GM18519 (cell line): ENCODE measurements around the gene SMAD6.

Source experiments
- ATAC-seq: cut with Tn5 transposase; IDR thresholded peaks from one replicate; pipeline ENCODE4 v1.9.1; 2021; ENCODE audit warnings: mild to moderate bottlenecking, moderate library complexity; ENCODE audit not compliant: unreplicated experiment, low FRiP score

Gene SMAD6

DNA sequence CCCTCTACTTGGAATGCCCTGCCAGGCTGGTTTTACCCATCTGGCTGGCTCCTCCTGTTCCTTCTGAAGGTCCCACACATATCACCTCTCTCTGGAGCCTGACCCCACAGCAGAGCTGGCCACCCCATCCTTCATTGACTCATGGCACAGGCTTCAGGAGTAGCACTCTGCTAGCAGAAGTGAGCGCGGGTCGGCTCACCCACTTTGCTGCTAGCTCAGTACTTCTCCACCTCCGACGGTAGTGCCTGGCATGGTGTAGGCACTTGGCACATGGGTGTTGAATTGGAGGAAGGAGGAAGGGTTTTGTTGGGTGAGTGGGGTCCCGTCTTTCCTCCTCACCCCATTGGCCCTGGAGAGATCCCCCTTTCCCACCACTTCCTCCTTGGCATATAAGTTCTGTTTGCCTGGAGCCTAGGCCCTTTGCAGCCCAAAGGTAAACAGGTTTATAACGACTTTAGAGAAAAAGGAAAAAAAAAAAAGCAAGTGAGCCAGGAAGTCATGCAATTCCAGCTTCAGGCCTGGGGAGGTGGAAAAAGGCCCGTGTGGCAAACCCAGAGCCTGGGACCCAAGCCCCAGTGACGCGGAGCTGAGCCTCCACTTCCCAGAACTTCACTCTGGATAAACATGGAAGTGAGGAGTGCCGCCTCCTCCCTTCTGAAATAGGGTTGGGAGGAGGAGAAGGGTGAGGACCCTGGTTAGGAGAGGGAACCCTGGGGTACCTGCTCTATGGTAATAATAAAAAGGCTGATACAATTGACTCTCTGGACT, 35.4 kb downstream of the SMAD6 start:
- no peak for ATAC-seq

DNA sequence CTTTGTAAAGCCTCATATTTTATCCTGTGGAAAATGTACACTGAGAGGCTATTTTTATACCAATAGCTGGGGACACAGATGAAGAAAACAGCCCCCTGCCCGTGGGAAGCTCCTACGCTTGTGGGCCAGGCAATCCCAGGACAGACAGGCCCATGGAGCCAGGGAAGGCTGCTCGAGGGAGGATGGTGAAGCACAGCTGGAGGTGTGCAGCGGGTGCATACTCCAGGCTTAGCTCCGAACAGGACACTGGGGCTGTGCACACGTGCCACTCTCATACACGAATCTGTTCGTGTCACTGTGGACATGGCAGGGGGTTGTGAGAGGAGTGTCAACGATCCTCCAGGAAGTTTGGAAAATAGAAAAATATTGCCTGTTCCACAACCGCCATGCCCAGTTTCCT, 36.1 kb downstream of the SMAD6 start:
- ATAC-seq, result no peak

DNA sequence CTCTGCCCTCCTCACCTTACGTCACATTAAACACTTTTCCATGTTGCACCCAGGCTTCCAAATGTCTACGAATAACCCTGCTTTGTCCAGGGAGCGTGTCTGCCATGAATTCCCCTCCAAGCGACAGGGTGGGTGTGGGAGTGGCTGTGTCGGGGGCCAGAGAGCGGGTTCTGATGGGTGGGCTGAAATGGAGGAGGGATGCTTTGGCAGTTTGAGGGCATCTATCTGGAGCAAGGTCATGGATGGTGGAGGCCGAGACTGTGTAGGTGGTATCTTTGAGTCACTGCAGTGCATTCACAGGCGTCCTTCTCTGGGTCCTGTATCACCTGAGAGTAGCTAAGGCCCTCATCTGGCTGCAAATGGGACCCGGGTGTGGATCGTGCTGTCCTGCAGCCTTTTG, 36.6 kb downstream of the SMAD6 start:
- ATAC-seq, result no peak

DNA sequence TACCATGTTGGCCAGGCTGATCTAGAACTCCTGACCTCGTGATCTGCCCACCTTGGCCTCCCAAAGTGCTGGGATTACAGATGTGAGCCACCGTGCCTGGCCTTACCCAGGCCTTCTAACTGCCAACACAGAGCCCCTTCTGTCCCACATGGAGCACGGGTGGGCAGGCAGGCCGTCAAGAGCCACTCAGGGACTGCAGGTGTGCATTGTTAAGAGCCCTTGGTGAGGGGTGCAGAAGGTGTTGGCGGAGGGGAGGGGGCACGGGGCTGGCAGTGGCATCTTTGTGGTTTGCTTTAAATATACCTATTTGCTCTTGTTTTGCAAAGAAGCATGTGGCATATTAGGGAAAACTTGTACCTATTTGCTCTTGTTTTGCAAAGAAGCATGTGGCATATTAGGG, 37.3 kb downstream of the SMAD6 start:
- ATAC-seq, result no peak

DNA sequence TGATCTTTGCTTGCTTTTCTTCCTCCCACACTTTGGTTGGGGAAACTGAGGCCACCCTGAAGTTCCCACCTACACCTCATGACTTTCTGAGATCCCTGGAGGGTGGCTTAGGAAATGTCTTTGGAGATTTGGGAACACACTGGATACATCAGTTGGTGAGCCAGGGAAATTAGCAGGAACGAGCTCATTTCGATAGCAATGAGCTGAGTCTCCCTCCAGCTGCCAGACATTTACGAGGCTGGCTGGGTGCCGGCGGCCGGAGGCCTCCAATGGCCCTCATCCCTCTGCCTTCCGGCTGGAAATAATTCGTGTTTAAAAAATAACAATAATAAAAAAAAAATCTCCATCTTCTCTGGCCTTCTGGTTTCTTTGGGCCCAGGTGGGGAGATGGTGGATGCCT, 38.8 kb downstream of the SMAD6 start:
- ATAC-seq, result no peak

DNA sequence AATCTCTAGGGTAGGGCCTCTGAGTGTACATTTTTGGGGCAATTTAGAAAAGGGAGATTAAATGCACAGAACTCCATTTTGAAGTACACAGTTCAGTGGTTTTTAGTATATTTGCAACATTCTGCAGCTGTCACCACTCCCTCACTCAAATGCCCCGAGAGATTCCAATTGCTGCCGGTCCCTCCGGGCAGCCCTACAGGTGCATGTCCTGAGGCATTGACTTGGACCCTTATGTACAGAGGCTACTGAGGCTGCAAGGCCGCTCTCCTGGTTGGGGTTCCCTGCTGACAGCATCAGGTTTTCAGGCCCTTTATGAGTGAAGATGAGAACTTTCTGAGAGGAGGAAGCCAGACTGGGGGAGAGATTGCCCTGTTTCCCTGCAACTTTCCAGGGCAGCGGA, 39.6 kb downstream of the SMAD6 start:
- no peak for ATAC-seq

DNA sequence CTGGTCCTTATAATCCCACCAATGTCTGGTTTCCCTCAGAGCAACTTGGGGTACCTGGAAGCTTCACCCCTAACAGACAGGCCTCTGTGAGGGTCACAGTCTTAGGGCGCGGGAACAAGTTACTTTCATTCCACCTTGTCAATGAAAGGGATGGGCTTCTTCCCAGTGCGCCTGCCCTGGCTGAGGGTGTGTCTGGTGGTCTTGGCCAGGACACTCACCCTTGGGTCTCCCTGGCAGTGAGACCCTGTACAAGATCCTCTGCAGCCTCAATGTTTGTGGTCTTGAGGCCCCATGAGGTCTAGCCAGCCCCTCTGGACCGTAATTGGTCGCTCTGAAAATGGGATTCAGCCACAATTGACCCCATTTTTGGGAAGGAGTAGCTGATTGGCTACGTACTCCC, 40.2 kb downstream of the SMAD6 start:
- no peak for ATAC-seq

DNA sequence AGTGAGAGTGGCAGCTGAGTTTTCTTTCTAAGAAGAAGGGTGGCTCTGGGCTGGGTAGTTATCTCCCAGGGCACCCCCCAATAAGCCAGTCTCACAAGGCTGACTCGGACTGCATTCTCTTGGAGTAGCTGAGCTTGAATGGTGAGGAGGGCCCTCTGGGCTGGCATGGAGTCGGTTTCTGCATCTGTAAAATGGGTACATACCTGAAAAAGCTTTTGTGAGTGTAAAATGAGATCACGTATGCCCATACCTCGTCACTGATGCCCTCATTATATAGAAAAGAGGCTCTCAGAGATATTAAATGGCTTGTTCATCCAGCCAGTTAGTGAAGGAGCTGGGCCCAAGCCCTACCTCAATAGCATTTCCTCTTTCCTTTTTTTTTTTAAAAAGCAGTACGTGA, 41.2 kb downstream of the SMAD6 start:
- ATAC-seq, result no peak

DNA sequence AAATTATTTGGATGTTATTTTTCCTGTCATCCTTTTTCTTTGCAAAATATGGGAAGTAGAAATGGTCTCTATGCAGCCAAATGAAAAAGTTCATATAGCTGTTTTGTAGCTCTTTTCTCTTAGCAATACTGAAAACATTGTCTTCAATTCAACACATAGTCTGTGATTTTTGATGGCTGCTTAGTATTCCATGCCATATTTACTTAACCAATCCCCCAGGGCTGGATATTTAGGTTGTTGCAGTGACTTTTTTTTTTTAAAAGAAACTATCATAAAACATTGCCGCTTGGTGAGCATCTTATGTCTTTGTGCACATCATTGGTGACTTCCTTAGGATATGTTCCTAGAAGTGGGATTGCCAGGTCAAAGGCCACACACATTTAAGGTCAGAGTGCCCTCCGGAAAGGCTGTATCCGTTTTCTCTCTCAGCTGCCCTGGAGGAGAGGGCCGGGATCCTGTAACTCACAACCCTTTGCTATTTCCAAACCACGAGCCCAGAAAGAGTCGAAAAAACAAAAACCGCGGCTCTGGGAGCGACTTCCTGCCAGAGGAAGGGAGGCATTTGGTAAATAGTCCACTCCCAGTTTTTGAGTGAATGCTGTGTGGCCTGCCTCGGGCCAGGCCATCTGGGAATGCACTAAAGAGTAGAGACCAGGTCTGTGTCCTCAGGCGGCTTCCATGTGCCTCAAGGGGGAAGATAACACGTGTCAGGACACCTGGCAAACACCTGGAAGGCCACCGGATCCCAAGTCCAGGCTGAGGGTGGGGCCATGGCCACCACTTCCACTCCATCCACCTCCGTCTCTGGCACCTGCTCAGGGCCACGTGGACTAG, 41.9 kb downstream of the SMAD6 start:
- ATAC-seq, result no peak

DNA sequence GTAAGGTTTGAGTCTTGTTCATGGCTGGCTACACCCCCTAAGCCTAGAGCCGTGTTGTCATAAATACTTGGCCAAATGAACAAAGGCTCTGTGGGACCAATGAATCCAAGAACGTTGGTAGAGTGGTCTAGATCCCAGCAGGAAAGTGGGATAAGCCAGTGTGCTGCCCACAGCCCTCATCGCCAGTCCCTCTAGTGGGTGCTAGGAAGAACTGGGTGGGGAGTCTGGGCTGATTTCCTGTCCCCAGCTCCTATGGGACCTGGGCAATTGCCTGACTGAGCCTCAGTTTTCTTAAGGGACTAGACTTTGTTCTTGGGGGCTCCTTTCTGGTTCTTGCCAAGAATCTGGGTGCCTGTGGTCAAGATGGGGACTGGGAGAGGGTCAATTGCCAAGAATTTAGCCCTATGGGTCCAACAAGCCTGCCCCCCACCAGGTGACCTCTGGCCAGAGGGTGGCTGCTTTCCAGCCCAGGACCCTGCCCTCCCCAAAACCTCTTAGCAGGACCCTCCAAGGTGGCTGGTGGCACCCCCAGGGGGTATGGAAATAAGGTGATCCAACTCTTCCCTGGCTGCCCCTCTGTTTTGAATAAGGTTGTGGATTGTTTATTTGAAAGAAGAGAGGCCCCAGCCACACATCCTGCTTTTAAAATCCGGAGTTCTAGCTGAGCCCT, 42.7 kb downstream of the SMAD6 start:
- ATAC-seq, result no peak

DNA sequence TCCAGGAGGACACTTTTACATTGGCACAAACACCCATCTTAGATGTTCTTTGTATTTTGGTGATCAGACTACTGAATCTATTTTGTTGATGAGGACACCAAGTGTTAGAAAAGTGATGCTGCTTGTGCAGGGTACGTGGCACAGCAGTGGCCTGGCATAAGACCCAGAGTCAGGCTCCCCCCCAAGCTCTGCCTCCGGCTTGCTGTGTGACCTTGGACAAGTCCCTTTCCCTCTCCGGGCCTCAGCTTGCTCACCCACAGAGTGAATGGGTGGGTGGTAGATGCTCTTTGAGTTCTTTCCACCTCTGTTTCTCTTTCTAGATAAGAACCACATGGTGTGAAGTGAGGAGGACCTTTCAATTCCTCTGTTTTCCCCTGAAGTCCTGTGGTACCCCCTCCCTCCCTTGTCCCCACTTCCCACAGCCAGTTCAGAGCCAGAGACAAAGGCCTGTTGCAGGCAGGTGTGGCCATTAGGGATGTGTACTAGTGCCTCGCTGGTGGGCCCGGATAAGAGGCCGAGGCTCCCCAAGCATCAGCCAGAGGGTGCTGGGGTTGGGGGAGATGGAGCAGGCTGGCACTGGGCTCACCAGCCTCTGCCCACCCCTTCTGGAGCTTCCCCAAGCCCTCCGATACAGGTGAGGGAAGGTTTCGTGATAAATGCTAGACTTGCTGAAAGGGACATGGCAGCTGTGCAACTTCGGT, 43.6 kb downstream of the SMAD6 start:
- no peak for ATAC-seq

DNA sequence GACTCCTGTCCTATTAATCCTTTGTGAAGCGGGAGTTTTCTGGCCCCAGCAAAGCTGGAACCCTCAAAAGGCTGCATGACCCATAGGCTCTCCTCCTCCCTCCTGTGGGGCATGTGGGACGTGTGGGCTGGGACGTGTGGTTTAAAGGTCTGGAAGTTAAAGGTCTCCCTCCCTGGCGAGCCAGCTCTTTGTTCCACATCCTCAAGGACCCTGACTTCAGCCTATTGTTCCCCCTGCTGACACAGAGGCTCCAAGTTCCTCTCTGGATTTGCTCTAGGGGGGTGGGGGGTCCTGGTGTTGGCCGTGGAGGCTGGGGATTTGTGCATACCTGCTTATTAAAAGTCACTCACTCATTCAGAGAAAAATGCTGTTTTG, 44.2 kb downstream of the SMAD6 start:
- no peak for ATAC-seq

DNA sequence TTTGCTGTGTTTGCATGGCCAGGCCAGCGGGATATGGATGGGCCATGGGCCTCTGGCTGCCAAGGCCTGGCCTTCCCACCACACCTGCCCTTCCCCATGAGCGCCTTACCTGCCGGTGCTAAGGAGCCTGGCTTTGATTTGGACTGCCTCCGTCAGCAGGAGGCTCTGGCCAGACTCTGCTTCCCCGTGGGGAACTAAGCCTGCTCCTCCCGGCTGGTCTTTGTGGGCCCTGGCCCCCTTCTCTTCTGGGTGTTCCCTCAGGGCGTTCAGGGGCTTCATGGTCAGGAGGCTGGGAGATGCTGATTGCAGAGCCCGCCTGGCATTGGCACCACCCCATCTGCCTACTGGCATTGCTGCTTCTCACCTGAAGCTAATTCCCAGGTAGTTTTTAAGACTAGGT, 45.2 kb downstream of the SMAD6 start:
- no peak for ATAC-seq

DNA sequence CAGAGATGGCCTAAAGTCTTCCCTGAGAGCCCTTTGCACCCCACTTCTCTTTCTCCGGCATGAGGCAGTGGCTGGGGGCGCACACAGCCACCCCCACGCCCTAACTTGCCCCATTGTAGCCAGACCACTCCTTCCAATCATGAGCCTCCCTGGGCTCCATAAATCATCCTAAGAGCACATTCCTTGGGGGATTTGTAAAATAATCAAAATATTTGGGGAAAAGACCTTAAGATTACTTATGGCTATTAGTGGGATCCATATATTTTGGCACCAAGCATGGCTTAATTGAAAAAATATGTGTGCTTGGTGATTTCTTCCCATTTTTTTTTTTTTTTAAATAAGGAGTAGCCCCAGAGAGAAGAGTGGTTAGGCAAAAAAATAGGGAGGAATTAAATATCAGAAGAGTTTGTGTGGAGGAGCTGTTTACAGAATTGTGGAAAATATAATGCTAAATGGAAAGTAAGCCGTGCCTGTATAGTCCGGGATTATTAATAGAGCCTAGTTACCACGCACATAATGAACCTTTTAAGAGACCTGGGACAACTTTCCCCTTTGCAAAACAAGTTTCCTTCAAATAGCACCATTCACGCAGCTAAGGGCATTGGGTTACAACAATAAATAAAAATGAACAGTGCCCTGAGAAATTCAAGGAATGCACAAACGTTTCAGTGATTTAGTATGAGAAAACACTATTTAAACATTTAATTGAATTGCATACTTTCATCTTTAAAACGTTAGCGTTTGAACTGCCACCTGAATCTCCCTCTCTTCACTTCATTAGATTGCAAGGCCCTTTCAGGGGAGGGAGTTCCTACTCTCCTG, 46.1 kb downstream of the SMAD6 start:
- ATAC-seq, result no peak

DNA sequence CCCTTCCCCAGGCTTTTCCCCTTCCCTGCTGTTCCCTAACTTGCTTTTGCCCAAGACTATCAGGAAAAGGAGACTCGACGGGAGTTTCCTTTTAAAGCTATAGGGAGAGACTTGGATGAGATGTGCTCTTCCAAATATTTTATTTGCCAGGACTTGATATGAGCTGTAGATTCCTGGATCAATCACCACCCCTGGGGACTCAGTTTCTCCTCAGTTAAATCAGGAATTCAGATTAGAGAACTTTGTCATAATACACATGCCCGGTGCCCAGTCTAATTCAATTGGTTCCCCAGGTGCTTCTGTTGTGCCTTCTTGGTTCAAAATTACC, 46.6 kb downstream of the SMAD6 start:
- ATAC-seq, result no peak

DNA sequence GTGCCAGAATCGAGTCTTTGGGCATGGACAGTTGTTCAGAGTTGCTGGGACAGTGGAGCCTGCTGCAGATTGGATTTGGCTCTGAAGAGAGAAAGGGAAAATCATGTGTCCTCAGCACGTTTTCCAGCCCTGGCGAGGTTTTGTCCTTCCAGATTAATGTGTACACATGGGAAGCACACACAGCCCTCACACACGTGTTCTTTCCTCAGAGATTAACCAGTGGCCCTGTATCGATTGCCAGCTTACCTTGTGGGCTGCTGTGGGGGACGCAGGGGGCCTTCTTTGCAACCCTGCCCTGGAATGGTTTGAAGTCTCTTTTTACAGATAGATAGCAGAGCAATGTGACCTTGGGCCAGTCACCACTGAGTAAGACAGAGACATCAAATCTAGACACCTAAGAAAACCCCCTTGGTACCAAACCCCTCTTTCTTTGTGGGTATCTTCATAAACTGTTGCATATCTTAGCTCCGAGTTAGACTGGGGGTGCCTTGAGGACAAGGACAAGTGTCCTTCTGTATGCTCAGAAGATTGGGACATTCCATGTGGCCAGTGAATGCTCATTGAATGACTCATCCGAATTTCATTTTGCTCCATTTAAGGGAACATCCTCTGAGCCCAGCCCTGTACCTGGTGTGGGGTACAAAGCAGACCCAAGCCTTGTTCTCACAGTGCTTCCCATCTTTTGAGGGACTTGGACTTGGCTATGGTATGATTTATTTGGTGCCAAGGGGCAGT, 48.0 kb downstream of the SMAD6 start:
- no peak for ATAC-seq

DNA sequence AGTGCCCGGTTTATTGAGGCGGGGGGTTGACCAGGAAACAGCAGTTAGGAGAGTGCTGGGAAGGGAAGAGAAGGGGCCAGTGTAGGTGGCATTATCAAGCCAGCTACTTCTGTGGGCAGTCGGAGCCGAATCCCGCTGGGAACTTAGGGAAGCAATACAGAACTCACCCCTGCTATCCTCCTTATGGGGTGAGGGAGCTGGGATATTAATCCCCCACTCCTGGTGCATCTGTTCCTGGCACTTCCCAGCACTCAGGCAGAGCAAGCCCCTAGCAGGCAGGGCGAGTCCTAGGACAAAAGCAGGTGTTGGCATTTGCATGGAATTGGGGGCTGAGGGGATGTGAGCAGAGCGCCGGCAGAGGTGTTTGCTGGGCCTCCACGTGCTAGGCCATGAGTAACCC, 48.6 kb downstream of the SMAD6 start:
- no peak for ATAC-seq

DNA sequence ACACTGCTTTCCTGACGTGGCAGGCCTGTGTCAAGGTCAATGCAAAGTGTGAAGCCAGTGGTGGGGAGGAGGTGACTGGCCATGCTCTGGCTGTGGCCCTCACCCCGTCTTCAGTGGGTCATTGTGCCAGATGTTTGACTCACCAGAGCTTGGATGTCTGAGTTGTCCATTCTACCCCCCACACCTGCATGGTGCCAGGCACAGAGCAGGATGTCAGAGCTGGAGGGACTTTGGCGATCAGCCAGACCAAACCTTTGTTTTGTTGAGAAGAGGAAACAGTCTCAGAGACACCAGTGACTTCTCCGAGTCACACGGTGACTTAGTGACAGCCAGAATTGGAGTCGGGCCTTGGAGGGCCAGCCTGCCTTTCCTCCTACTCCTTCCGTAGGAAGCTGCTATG, 49.5 kb downstream of the SMAD6 start:
- no peak for ATAC-seq

DNA sequence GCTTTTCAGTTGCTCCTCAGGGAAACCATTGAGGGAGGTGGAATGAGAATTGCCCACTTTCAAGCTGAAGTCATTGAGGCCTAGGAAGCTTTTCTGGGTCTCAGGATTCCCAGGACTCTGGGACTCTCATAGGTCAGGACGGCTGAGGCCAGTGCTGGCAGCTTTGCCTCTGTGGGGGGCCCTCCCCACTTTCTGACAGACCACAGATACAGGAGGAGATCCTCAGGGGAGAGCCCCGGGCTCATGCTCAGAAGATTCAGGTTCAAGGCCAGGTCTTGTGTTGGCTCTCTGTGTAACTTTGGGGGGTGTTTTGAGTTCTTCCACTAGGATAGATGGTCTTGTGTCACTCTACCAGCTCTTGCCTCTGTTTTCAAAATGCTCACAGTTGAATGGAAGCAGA, 50.0 kb downstream of the SMAD6 start:
- ATAC-seq, result no peak
